GM18870 (cell line): Measurements from ENCODE around the gene NFIB.
A peak's percentile ranks its signal among the peaks of the same experiment; 100 is the strongest.

Experiments
- ATAC-seq: cut with Tn5 transposase; IDR thresholded peaks from one replicate; pipeline ENCODE4 v1.9.1; 2021; ENCODE audit warnings: moderate library complexity; ENCODE audit not compliant: unreplicated experiment

Gene NFIB

GRCh38 chr9:14281136-14281795, 32.7 kb downstream of the NFIB start:
- peak; percentile 56 for ATAC-seq

- ATAC-seq: no peak
These were observed 34.3 kb downstream of the NFIB start for GRCh38 chr9:14279671-14280070.

- ATAC-seq: no peak
These were observed 35.6 kb downstream of the NFIB start for GRCh38 chr9:14278291-14278721.

GRCh38 chr9:14277761-14278160, 36.2 kb downstream of the NFIB start:
- ATAC-seq: no peak

GRCh38 chr9:14277244-14277643, 36.7 kb downstream of the NFIB start:
- ATAC-seq: no peak

GRCh38 chr9:14275331-14275730, 38.6 kb downstream of the NFIB start:
- ATAC-seq: no peak

GRCh38 chr9:14273696-14274121, 40.2 kb downstream of the NFIB start:
- no peak for ATAC-seq

- ATAC-seq: no peak
These were observed 40.9 kb downstream of the NFIB start for GRCh38 chr9:14272927-14273528.

- ATAC-seq: no peak
These were observed 42.8 kb downstream of the NFIB start for GRCh38 chr9:14271093-14271673.

- ATAC-seq: no peak
These were observed 43.4 kb downstream of the NFIB start for GRCh38 chr9:14270358-14271092.

GRCh38 chr9:14269916-14270315, 44.0 kb downstream of the NFIB start:
- no peak for ATAC-seq

GRCh38 chr9:14263707-14264483, 50.0 kb downstream of the NFIB start:
- no peak for ATAC-seq

GRCh38 chr9:14262827-14263226, 51.1 kb downstream of the NFIB start:
- ATAC-seq: no peak

GRCh38 chr9:14261616-14262015, 52.3 kb downstream of the NFIB start:
- no peak for ATAC-seq

- no peak for ATAC-seq
These were observed 53.8 kb downstream of the NFIB start for GRCh38 chr9:14260101-14260500.

- no peak for ATAC-seq
These were observed 55.2 kb downstream of the NFIB start for GRCh38 chr9:14258660-14259239.

- ATAC-seq: no peak
These were observed 55.8 kb downstream of the NFIB start for GRCh38 chr9:14258156-14258555.

- ATAC-seq: no peak
These were observed 57.4 kb downstream of the NFIB start for GRCh38 chr9:14256588-14256987.

GRCh38 chr9:14251154-14252071, 62.5 kb downstream of the NFIB start:
- peak; percentile 44 for ATAC-seq

GRCh38 chr9:14250794-14251153, 63.2 kb downstream of the NFIB start:
- no peak for ATAC-seq
